ENCODE measurements around the gene GALNT17.
"Not testable (repeated sequence)": the region's sequence is repeated elsewhere in the genome, so short reads cannot be mapped to it uniquely, and the experiment has no call there.

Gene GALNT17

GRCh38 chr7:71638108-71638507 is 506.2 kb downstream of the GALNT17 start:
- DNase-seq: no peak
- Histone ChIP-seq H2BK5ac (ENCODE audit: low read depth, low read length, poor library complexity) (no peak overlapping the region), H2AK5ac (ENCODE audit: low read length) (no peak overlapping the region), H3K9me3 (ENCODE audit: insufficient read depth, low read depth, low read length) (no peaks in the 10 kb centered on the region), H3K18ac (ENCODE audit: low read length) (no peak overlapping the region), H4K12ac (ENCODE audit: low read depth, low read length) (no peak overlapping the region), H3K4ac (ENCODE audit: low read depth, low read length) (no peak overlapping the region), H3K36me3 (ENCODE audit: control insufficient read depth in 1 of 2, insufficient read depth in 2 of 2, low read length in 2 of 2) (no peaks in the 10 kb centered on the region), H3K23ac (ENCODE audit: low read length) (no peak overlapping the region), H3K27me3 (ENCODE audit: insufficient read depth, low read length) (no peaks in the 10 kb centered on the region), H3K79me1 (ENCODE audit: low read length) (peaks cover 4% of the 10 kb centered on the region), H3K9ac (ENCODE audit: low read length) (no peak overlapping the region), H3K4me3 (ENCODE audit: low read depth, low read length) (no peak overlapping the region), H2BK12ac (ENCODE audit: low read length) (no peak overlapping the region), H4K8ac (ENCODE audit: low read depth, low read length) (no peak overlapping the region), H4K91ac (ENCODE audit: low read depth, low read length) (no peak overlapping the region), H3K27ac (ENCODE audit: low read depth, low read length) (no peak overlapping the region), H3K4me1 (ENCODE audit: control insufficient read depth in 1 of 2, insufficient read depth in 2 of 2, low read length in 2 of 2) (peaks cover 8 to 21% of the 10 kb centered on the region in 2 experiments), H2AFZ (ENCODE audit: insufficient read depth, low read length, poor library complexity) (no peak overlapping the region), H3K79me2 (ENCODE audit: control insufficient read depth, insufficient read depth, low read length, poor library complexity) (no peaks in the 10 kb centered on the region), H3K14ac (ENCODE audit: low read length) (no peak overlapping the region), H2BK120ac (ENCODE audit: insufficient read depth, low read length, poor library complexity) (no peak overlapping the region), H3K4me2 (ENCODE audit: low read length) (no peak overlapping the region)
- no CpG with 5 or more reads among the region's 1 CpG for WGBS (ENCODE audit: extremely low coverage, insufficient coverage, insufficient read length)

DNA sequence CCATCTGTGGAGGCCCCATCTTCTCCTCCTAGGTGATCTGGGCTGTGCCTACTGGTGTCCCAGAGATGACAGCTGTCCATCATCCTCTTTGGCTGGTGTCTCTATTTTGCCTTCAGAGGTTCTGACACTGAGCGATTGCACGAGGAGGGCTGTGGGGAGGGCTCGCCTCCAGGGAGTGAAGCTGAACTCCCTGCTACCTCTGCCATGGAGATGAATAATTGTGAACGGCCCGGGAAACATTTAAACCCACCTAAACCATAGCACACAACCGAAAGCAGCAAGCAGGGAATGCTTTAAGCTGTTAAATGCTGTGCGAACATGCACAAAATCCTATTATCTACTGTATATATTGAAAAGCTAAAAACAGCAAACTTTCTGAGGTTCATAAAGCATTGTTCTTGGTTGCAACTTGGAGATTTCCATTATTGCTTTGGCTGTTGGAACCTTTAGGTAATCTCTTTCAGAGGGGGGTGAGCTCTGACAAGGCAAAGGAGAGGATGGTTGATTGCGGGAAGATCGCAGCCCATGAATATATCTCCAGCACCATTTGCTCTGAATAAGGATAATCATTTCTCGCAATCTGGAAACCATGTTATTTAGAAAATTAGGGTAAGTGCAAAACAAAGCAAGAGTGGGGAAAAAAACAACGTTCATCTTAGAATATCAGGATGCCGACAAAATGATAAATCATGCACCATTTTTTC is 507.6 kb downstream of the GALNT17 start:
- H4K91ac ChIP-seq (ENCODE audit: low read depth, low read length): no peak overlapping the region
- H3K9me3 ChIP-seq (ENCODE audit: insufficient read depth, low read depth, low read length): no peaks in the 10 kb centered on the region
- H3K23ac ChIP-seq (ENCODE audit: low read length): no peak overlapping the region
- peaks cover 2 to 13% of the 10 kb centered on the region in 2 experiments for H3K4me1 ChIP-seq (ENCODE audit: control insufficient read depth in 1 of 2, insufficient read depth in 2 of 2, low read length in 2 of 2)
- no peak overlapping the region for H2AFZ ChIP-seq (ENCODE audit: insufficient read depth, low read length, poor library complexity)
- no CpG with 5 or more reads among the region's 12 CpGs for WGBS (ENCODE audit: extremely low coverage, insufficient coverage, insufficient read length)
- no peak overlapping the region for H3K4ac ChIP-seq (ENCODE audit: low read depth, low read length)
- no peak overlapping the region for H3K4me3 ChIP-seq (ENCODE audit: low read depth, low read length)
- H3K27ac ChIP-seq (ENCODE audit: low read depth, low read length): no peak overlapping the region
- H3K79me1 ChIP-seq (ENCODE audit: low read length): no peaks in the 10 kb centered on the region
- no peaks in the 10 kb centered on the region for H3K27me3 ChIP-seq (ENCODE audit: insufficient read depth, low read length)
- no peak for DNase-seq
- no peak overlapping the region for H3K9ac ChIP-seq (ENCODE audit: low read length)
- H2AK5ac ChIP-seq (ENCODE audit: low read length): no peak overlapping the region
- H2BK12ac ChIP-seq (ENCODE audit: low read length): no peak overlapping the region
- H2BK5ac ChIP-seq (ENCODE audit: low read depth, low read length, poor library complexity): no peak overlapping the region
- H4K8ac ChIP-seq (ENCODE audit: low read depth, low read length): no peak overlapping the region
- no peak overlapping the region for H2BK120ac ChIP-seq (ENCODE audit: insufficient read depth, low read length, poor library complexity)
- H3K79me2 ChIP-seq (ENCODE audit: control insufficient read depth, insufficient read depth, low read length, poor library complexity): no peaks in the 10 kb centered on the region
- no peaks in the 10 kb centered on the region for H3K36me3 ChIP-seq (ENCODE audit: control insufficient read depth in 1 of 2, insufficient read depth in 2 of 2, low read length in 2 of 2)
- no peak overlapping the region for H4K12ac ChIP-seq (ENCODE audit: low read depth, low read length)
- H3K4me2 ChIP-seq (ENCODE audit: low read length): no peak overlapping the region
- no peak overlapping the region for H3K14ac ChIP-seq (ENCODE audit: low read length)
- H3K18ac ChIP-seq (ENCODE audit: low read length): no peak overlapping the region

- H4K12ac ChIP-seq (ENCODE audit: low read depth, low read length); H3K79me2 ChIP-seq (ENCODE audit: control insufficient read depth, insufficient read depth, low read length, poor library complexity); H3K9ac ChIP-seq (ENCODE audit: low read length); H2BK120ac ChIP-seq (ENCODE audit: insufficient read depth, low read length, poor library complexity); H3K4me1 ChIP-seq (ENCODE audit: control insufficient read depth in 1 of 2, insufficient read depth in 2 of 2, low read length in 2 of 2); H4K91ac ChIP-seq (ENCODE audit: low read depth, low read length); H2AFZ ChIP-seq (ENCODE audit: insufficient read depth, low read length, poor library complexity); DNase-seq; H3K4me3 ChIP-seq (ENCODE audit: low read depth, low read length); H3K9me3 ChIP-seq (ENCODE audit: insufficient read depth, low read depth, low read length); H2BK5ac ChIP-seq (ENCODE audit: low read depth, low read length, poor library complexity); H3K23ac ChIP-seq (ENCODE audit: low read length); H3K18ac ChIP-seq (ENCODE audit: low read length); H3K36me3 ChIP-seq (ENCODE audit: control insufficient read depth in 1 of 2, insufficient read depth in 2 of 2, low read length in 2 of 2); H3K4me2 ChIP-seq (ENCODE audit: low read length); H3K27me3 ChIP-seq (ENCODE audit: insufficient read depth, low read length); H4K8ac ChIP-seq (ENCODE audit: low read depth, low read length); H2AK5ac ChIP-seq (ENCODE audit: low read length); H3K79me1 ChIP-seq (ENCODE audit: low read length); H3K27ac ChIP-seq (ENCODE audit: low read depth, low read length); H3K4ac ChIP-seq (ENCODE audit: low read depth, low read length); H3K14ac ChIP-seq (ENCODE audit: low read length); H2BK12ac ChIP-seq (ENCODE audit: low read length): not testable (repeated sequence)
- WGBS (ENCODE audit: extremely low coverage, insufficient coverage, insufficient read length): no CpG with 5 or more reads among the region's 9 CpGs
These were observed 511.1 kb downstream of the GALNT17 start for GRCh38 chr7:71643031-71643430.

DNA sequence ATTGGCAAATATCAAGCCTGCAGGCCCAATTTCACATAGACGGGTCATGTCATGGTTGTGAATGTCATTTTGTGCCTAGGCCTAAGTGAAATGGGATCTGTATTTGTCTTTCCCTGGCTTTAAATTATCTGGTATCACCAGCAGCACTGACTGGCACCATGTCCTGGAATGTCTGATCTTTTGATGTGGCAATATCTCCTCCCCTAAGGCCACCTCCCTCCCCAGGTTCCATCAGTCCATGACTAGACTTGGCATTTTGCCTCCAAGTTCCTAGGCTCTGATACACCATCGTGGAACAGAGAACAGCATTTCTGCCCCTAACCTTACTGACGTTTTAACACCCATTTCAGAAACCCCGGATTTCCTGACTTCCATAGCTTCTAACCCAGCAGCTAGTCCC is 513.9 kb downstream of the GALNT17 start:
- Histone ChIP-seq H3K14ac (ENCODE audit: low read length) (no peak overlapping the region), H4K91ac (ENCODE audit: low read depth, low read length) (no peak overlapping the region), H4K8ac (ENCODE audit: low read depth, low read length) (no peak overlapping the region), H3K27me3 (ENCODE audit: insufficient read depth, low read length) (no peaks in the 10 kb centered on the region), H3K79me2 (ENCODE audit: control insufficient read depth, insufficient read depth, low read length, poor library complexity) (no peaks in the 10 kb centered on the region), H3K4ac (ENCODE audit: low read depth, low read length) (no peak overlapping the region), H4K12ac (ENCODE audit: low read depth, low read length) (no peak overlapping the region), H3K4me3 (ENCODE audit: low read depth, low read length) (no peak overlapping the region), H3K27ac (ENCODE audit: low read depth, low read length) (no peak overlapping the region), H2BK12ac (ENCODE audit: low read length) (no peak overlapping the region), H3K4me2 (ENCODE audit: low read length) (no peak overlapping the region), H3K23ac (ENCODE audit: low read length) (no peak overlapping the region), H3K4me1 (ENCODE audit: control insufficient read depth in 1 of 2, insufficient read depth in 2 of 2, low read length in 2 of 2) (no peaks in the 10 kb centered on the region), H3K9me3 (ENCODE audit: insufficient read depth, low read depth, low read length) (peaks cover 11% of the 10 kb centered on the region), H3K9ac (ENCODE audit: low read length) (no peak overlapping the region), H3K36me3 (ENCODE audit: control insufficient read depth in 1 of 2, insufficient read depth in 2 of 2, low read length in 2 of 2) (no peaks in the 10 kb centered on the region), H2AK5ac (ENCODE audit: low read length) (no peak overlapping the region), H2AFZ (ENCODE audit: insufficient read depth, low read length, poor library complexity) (no peak overlapping the region), H2BK5ac (ENCODE audit: low read depth, low read length, poor library complexity) (no peak overlapping the region), H3K79me1 (ENCODE audit: low read length) (no peaks in the 10 kb centered on the region), H2BK120ac (ENCODE audit: insufficient read depth, low read length, poor library complexity) (no peak overlapping the region), H3K18ac (ENCODE audit: low read length) (no peak overlapping the region)
- WGBS (ENCODE audit: extremely low coverage, insufficient coverage, insufficient read length): no CpG with 5 or more reads among the region's 4 CpGs
- no peak for DNase-seq
